Tibial artery (tissue), 4 donors: Measurements from ENCODE around the gene DOK6.

ENCODE experiments used
- DNase-seq, 2 donors: peaks; one replicate each; pipeline ENCODE4 v3.0.0-alpha.2; 2019
- H3K27ac ChIP-seq, 2 donors: fragments of 200-600 bp; sonication (generic) in 1 of 2; 1 replicate in 1 of 2; 2 replicates in 1 of 2; pipeline ENCODE4 v1.5.1; 2018 to 2019; ENCODE audit warnings: mild to moderate bottlenecking in 1 of 2
- H3K27me3 ChIP-seq, 2 donors: fragments of 200-600 bp; sonication (generic) in 1 of 2; one replicate each; pipeline versions ENCODE4 v1.5.1 to v1.6.0; 2016 to 2019
- H3K36me3 ChIP-seq, 3 donors: fragments of 200-600 bp; sonication (generic) in 2 of 3; one replicate each; pipeline ENCODE4 v1.5.1; 2016 to 2019; ENCODE audit warnings: mild to moderate bottlenecking in 2 of 3
- H3K4me1 ChIP-seq, 4 donors: fragments of 200-600 bp; sonication (generic) in 2 of 4; 1 replicate in 3 of 4; 2 replicates in 1 of 4; pipeline ENCODE4 v1.5.1; 2016 to 2019
- H3K4me3 ChIP-seq, 2 donors: fragments of 200-600 bp; sonication (generic) in 1 of 2; 1 replicate in 1 of 2; 2 replicates in 1 of 2; pipeline ENCODE4 v1.5.1; 2018 to 2019; ENCODE audit warnings: mild to moderate bottlenecking in 2 of 2
- H3K9me3 ChIP-seq, 3 donors: fragments of 200-600 bp; sonication (generic) in 1 of 3; one replicate each; pipeline ENCODE4 v1.5.1; 2016 to 2019
- CTCF ChIP-seq, 2 experiments: fragments of 200-600 bp in 1 of 2; fragments of 450-650 bp in 1 of 2; IDR thresholded peaks; one replicate each; pipeline ENCODE4 v1.5.1; 2017 to 2019; ENCODE audit warnings: antibody characterized with exemption in 2 of 2, mild to moderate bottlenecking in 1 of 2, moderate library complexity in 1 of 2
- intact Hi-C: fragments of 100-400 bp; cut with DNase I; formaldehyde crosslinking; loops from one replicate; pipeline ENCODE4 v1.15.0; 2023; ENCODE audit warnings: low total_unique reads

Gene DOK6

GRCh38 chr18:69887256-69887655, 486.6 kb downstream of the DOK6 start:
- Histone ChIP-seq H3K27ac (no peak overlapping the region), H3K36me3 (no peaks in the 10 kb centered on the region), H3K4me1 (no peaks in the 10 kb centered on the region), H3K27me3 (no peaks in the 10 kb centered on the region), H3K4me3 (no peak overlapping the region), H3K9me3 (no peaks in the 10 kb centered on the region)
- no peak for DNase-seq
- no peak for TF ChIP-seq CTCF (IDR thresholded peaks at IDR 0.05)
- intact Hi-C loops, result no loop called here

GRCh38 chr18:69889009-69889408, 488.3 kb downstream of the DOK6 start:
- no peak for TF ChIP-seq CTCF (IDR thresholded peaks at IDR 0.05)
- H3K27ac ChIP-seq, result no peak overlapping the region
- H3K27me3 ChIP-seq, result no peaks in the 10 kb centered on the region
- no peak overlapping the region for H3K4me3 ChIP-seq
- intact Hi-C loops, result loop anchor here (2.0 kb wide), 1 partner anchor 598 kb away; no protein-coding TSS in a partner anchor
- no peaks in the 10 kb centered on the region for H3K36me3 ChIP-seq
- no peaks in the 10 kb centered on the region for H3K9me3 ChIP-seq
- no peaks in the 10 kb centered on the region for H3K4me1 ChIP-seq
- DNase-seq, result no peak

- no peaks in the 10 kb centered on the region for H3K36me3 ChIP-seq
- TF ChIP-seq CTCF (IDR thresholded peaks at IDR 0.05), result no peak
- no peak overlapping the region for H3K27ac ChIP-seq
- H3K27me3 ChIP-seq, result no peaks in the 10 kb centered on the region
- intact Hi-C loops, result no loop called here
- H3K4me1 ChIP-seq, result no peaks in the 10 kb centered on the region
- no peak overlapping the region for H3K4me3 ChIP-seq
- no peaks in the 10 kb centered on the region for H3K9me3 ChIP-seq
- DNase-seq, result no peak
Measured at GRCh38 chr18:69890558-69890957, 489.9 kb downstream of the DOK6 start.

GRCh38 chr18:69894467-69894866, 493.8 kb downstream of the DOK6 start:
- TF ChIP-seq CTCF (IDR thresholded peaks at IDR 0.05), result no peak
- no peaks in the 10 kb centered on the region for H3K9me3 ChIP-seq
- no peaks in the 10 kb centered on the region for H3K27me3 ChIP-seq
- no peak overlapping the region for H3K4me3 ChIP-seq
- no peak overlapping the region for H3K27ac ChIP-seq
- intact Hi-C loops, result no loop called here
- no peaks in the 10 kb centered on the region for H3K4me1 ChIP-seq
- no peak for DNase-seq
- no peaks in the 10 kb centered on the region for H3K36me3 ChIP-seq

- TF ChIP-seq CTCF (IDR thresholded peaks at IDR 0.05), result no peak
- Histone ChIP-seq H3K4me1 (no peaks in the 10 kb centered on the region), H3K36me3 (no peaks in the 10 kb centered on the region), H3K4me3 (no peak overlapping the region), H3K27me3 (no peaks in the 10 kb centered on the region), H3K27ac (no peak overlapping the region), H3K9me3 (no peaks in the 10 kb centered on the region)
- no peak for DNase-seq
- intact Hi-C loops, result no loop called here
Measured at GRCh38 chr18:69895066-69896047, 494.7 kb downstream of the DOK6 start.
